ENCODE data around the gene ACTN2. TPM values are rescaled to one million over a fixed set of nuclear protein-coding genes. Genes with fewer than 3 reads are reported as not detected.

The ACTN2 gene
- total RNA-seq: not detected in 2 replicates

DNA sequence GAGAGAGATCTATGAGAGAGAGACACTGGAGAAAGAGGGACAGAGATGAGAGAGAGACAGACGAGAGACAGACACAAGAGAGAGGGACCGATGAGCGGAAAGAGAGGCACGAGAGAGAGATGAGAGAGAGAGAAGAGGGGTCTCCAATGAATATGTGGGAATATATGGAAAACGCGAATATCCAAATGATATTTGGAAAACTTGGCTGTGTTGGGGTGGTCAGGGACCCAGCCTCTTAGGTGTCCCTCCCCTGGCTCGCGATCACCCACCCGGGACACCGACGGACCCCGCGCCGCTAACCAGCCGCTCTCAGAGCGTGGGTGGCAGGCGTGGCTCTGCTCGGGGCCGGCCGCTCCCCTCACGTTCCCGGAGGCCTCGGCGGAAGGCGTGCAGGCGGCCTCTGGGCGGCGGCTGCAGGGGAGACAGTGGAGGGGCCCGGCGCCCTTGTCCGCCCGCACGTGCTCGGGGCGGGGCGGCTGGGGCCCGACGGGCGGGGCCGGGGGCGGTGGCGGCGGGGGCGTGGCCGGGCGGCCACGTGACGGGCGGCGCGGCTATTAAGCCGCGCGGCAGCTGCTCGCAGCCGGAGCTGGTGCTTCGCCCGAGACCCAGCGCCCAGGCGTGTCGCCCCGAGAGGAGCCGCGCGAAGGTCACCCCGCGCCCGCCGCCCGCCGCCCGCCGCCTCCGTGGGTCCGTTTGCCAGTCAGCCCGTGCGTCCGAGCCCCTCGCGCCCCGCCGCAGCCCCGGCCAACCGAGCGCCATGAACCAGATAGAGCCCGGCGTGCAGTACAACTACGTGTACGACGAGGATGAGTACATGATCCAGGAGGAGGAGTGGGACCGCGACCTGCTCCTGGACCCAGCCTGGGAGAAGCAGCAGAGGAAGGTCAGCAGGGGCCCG, at the start of gene ACTN2:
ACTN2 (plus strand) TSS at position 583 of the 898 bp plus-strand sequence; CDS start at position 758, 175 bp downstream.

DNA sequence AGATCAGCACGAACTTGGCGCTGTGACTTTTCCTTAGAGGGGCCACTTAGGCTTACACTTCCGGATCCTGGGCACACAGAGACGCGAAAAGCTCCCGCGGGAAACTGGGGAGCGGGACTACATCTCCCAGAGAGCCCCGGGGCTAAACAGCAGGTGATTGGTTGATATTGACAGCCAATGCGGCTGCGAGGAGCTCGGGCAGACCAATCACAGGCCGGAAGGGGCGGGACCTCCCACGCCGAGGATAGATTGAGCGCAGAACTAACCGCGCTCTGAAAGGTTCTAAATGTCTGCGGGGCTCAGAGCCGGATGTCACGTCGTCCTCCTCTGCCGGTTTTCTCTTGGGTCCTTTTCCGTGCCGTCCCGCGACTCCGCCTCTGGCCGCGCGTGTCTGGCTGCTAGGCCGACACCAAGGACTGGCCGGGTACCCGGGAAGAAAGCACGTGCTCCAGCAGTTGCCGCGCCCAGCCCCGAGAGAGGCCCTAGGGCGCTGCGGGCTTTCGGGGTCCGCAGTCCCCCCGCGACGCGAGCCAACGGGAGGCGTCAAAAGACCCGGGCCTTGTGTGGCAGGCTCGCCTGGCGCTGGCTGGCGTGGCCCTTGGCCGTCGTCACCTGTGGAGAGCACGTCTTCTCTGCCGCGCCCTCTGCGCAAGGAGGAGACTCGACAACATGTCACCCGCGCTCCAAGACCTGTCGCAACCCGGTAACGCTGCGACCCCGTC, 108.9 kb downstream of the ACTN2 start, which contains the start of gene MTR:
MTR (plus strand) TSS at position 258 of the 722 bp plus-strand sequence; CDS start at position 670, 412 bp downstream.

Other genes starting within 250 kb of the ACTN2 start
- 100 and 117 TPM in 2 replicates for gene LGALS8, start 162.5 kb upstream of the ACTN2 start, total RNA-seq
- gene HEATR1, start 82.0 kb upstream of the ACTN2 start, total RNA-seq: 47.0 and 59.2 TPM in 2 replicates
- 37.7 and 47.0 TPM in 2 replicates for gene MTR, start 108.8 kb downstream of the ACTN2 start, total RNA-seq

Measured in articular chondrocyte of knee joint (primary cell).